Lower lobe of right lung (tissue), 2 donors: Measurements from ENCODE around the gene GIGYF2. TPM values are rescaled to one million over a fixed set of nuclear protein-coding genes. Genes with fewer than 3 reads are reported as not detected.

ENCODE experiments used
- ATAC-seq, 2 donors: fragments of 200-7000 bp; cut with Tn5 transposase; one replicate each; pipeline ENCODE4 v1.9.1; 2020 to 2022; ENCODE audit warnings: mild to moderate bottlenecking in 2 of 2, moderate library complexity in 2 of 2
- DNase-seq: peaks from one replicate; pipeline ENCODE4 v3.0.0-alpha.2; 2020
- H3K27ac ChIP-seq: fragments of 200-600 bp; one replicate; pipeline ENCODE4 v1.8.0; 2022
- H3K27me3 ChIP-seq: fragments of 200-600 bp; one replicate; pipeline ENCODE4 v1.8.0; 2022; ENCODE audit warnings: low read depth
- H3K36me3 ChIP-seq: fragments of 200-600 bp; one replicate; pipeline ENCODE4 v1.8.0; 2022; ENCODE audit warnings: mild to moderate bottlenecking
- H3K4me1 ChIP-seq: fragments of 200-600 bp; one replicate; pipeline ENCODE4 v1.8.0; 2022
- H3K4me3 ChIP-seq: fragments of 200-600 bp; one replicate; pipeline ENCODE4 v1.8.0; 2022; ENCODE audit warnings: mild to moderate bottlenecking
- H3K9me3 ChIP-seq: fragments of 200-600 bp; one replicate; pipeline ENCODE4 v1.8.0; 2022
- CTCF ChIP-seq: fragments of 200-600 bp; IDR thresholded peaks from one replicate; pipeline ENCODE4 v1.8.0; 2022; ENCODE audit warnings: antibody characterized with exemption, mild to moderate bottlenecking
- intact Hi-C: fragments of 100-400 bp; cut with DNase I; formaldehyde crosslinking; loops from one replicate; pipeline ENCODE4 v1.11.0; 2022
- total RNA-seq: library from RNA; stranded (reverse); fragmentation: NEBNext Ultra II Directional; extraction: Animal tissue kit (Norgen Biotek cat#: 25700); gene quantifications from one replicate; pipeline ENCODE4 v1.2.1, GENCODE V29; 2021
- donor health status: DM: no; HTN: yes; CAD: no; lungs with severe emphysema.

The GIGYF2 gene
- total RNA-seq, 1 donor from 2014 or later: 67.6 TPM

GRCh38 chr2:232781765-232782164 is 84.6 kb downstream of the GIGYF2 start:
- Histone ChIP-seq H3K27me3 (no peaks in the 10 kb centered on the region), H3K4me3 (no peak overlapping the region), H3K27ac (no peak overlapping the region), H3K4me1 (peaks cover 10% of the 10 kb centered on the region), H3K36me3 (peaks cover 41% of the 10 kb centered on the region), H3K9me3 (no peaks in the 10 kb centered on the region)
- ATAC-seq (no peak), DNase-seq (no peak)
- TF ChIP-seq CTCF: no peak
- intact Hi-C loops: no loop called here

GRCh38 chr2:232783278-232783677 is 86.1 kb downstream of the GIGYF2 start:
- no peak for TF ChIP-seq CTCF
- ATAC-seq: no peak
- no peak overlapping the region for H3K27ac ChIP-seq
- no peaks in the 10 kb centered on the region for H3K27me3 ChIP-seq
- H3K9me3 ChIP-seq: no peaks in the 10 kb centered on the region
- peaks cover 10% of the 10 kb centered on the region for H3K4me1 ChIP-seq
- peaks cover 45% of the 10 kb centered on the region for H3K36me3 ChIP-seq
- no peak for DNase-seq
- intact Hi-C loops: no loop called here
- H3K4me3 ChIP-seq: no peak overlapping the region

GRCh38 chr2:232787806-232788205 is 90.7 kb downstream of the GIGYF2 start:
- H3K27ac ChIP-seq: no peak overlapping the region
- ATAC-seq: no peak
- no peaks in the 10 kb centered on the region for H3K4me1 ChIP-seq
- no peaks in the 10 kb centered on the region for H3K9me3 ChIP-seq
- peaks cover 81% of the 10 kb centered on the region for H3K36me3 ChIP-seq
- no peak for DNase-seq
- no peak overlapping the region for H3K4me3 ChIP-seq
- intact Hi-C loops: no loop called here
- H3K27me3 ChIP-seq: no peaks in the 10 kb centered on the region
- no peak for TF ChIP-seq CTCF

- intact Hi-C loops: no loop called here
- Histone ChIP-seq H3K36me3 (peaks cover 85% of the 10 kb centered on the region), H3K9me3 (no peaks in the 10 kb centered on the region), H3K4me3 (no peak overlapping the region), H3K27me3 (no peaks in the 10 kb centered on the region), H3K27ac (no peak overlapping the region), H3K4me1 (no peaks in the 10 kb centered on the region)
- DNase-seq (no peak), ATAC-seq (no peak)
- TF ChIP-seq CTCF: no peak
These were observed 92.0 kb downstream of the GIGYF2 start for GRCh38 chr2:232789082-232789481.

GRCh38 chr2:232791518-232791917 is 94.4 kb downstream of the GIGYF2 start:
- no peaks in the 10 kb centered on the region for H3K27me3 ChIP-seq
- ATAC-seq: no peak
- DNase-seq: no peak
- H3K27ac ChIP-seq: no peak overlapping the region
- intact Hi-C loops: no loop called here
- H3K9me3 ChIP-seq: no peaks in the 10 kb centered on the region
- no peak for TF ChIP-seq CTCF
- H3K36me3 ChIP-seq: peaks cover 100% of the 10 kb centered on the region
- no peak overlapping the region for H3K4me3 ChIP-seq
- no peaks in the 10 kb centered on the region for H3K4me1 ChIP-seq

GRCh38 chr2:232793271-232793670 is 96.1 kb downstream of the GIGYF2 start:
- intact Hi-C loops: no loop called here
- H3K4me1 ChIP-seq: no peaks in the 10 kb centered on the region
- H3K36me3 ChIP-seq: peaks cover 97% of the 10 kb centered on the region
- no peak for TF ChIP-seq CTCF
- H3K27me3 ChIP-seq: no peaks in the 10 kb centered on the region
- no peaks in the 10 kb centered on the region for H3K9me3 ChIP-seq
- no peak overlapping the region for H3K4me3 ChIP-seq
- ATAC-seq (no peak), DNase-seq (no peak)
- H3K27ac ChIP-seq: no peak overlapping the region
